Activated T-cell treated with anti-CD3 and anti-CD28 coated beads, Interleukin-2, amount 50 U/mL, for 1 hour (primary cell): ENCODE results near the gene MAN2A2.
"Not testable (repeated sequence)": the region's sequence is repeated elsewhere in the genome, so short reads cannot be mapped to it uniquely, and the experiment has no call there.

Source experiments
- DNase-seq: peaks from one replicate; pipeline ENCODE4 v3.0.0-alpha.2; 2020

MAN2A2 gene

DNA sequence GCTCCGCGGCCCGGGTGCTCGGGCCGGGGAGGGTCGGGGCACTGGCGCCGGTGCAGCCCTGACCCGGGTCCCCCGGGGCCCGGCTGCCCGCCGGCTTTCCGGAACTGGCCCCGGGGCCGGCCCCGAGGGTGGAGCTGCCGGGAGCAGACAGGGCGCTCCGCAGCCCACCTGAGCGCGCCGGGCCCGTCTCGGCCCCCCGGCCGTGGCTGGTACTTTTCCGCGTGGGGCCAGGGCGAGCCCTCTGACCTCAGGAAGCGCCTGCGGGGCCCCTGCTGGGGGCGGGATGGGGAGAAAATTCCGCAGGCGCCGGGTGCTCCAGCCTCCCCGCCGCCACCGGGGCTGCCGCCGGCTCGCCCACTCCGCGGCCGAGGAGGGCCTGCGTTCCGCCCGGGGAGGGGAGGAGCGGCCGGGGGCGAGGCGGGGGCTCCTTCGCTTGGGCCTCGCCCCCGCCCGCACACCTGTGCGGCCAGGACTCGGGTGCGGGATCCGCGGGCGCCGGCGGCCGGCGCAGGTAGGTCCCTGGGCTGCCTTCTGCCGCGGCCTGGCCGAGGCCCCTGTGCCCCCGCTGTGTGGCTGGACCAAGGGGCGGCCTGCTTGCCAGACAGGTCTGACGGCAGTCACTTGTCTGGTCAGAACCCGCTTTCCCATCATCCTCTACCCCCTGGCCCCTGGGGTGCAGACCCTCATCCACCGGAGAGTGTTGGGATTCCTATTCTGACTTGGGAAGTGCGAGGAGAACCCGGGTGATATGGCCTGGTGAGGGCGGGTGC, 31.2 kb upstream of the MAN2A2 start:
- DNase-seq: no peak

DNA sequence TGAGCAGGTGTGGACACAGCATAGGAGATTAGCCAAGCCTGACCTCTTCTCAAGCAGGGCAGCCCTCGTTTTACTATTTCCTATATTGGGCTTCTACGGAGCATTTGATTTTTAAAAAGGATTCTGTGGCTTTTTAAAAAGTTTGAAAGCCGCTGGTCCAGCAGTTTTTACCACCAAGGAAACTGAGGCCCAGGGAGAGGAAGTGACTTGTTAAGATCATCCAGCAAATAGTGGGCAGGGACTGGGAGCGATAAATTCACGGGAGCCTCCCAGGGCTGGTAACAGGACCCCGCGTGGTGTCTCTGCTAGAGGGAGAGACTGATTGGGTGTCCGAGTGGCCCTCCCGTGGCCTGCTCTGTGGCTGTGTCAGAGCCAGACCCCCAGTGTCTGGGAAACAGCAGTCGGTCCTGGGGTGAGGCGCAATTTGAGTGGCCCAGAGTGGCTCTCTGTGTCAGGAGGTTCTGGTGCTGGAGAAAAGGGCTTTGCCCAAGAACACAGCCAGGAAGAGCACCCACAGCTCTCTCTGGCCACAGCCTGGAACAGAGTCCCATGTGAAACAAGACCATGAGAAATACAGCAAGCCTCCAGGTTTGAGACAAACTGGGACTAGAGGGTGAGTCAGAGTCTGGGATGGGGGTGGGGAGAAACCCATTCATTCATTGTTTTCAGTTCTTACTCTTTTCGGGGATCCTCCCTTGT, 30.5 kb upstream of the MAN2A2 start:
- DNase-seq: no peak

DNA sequence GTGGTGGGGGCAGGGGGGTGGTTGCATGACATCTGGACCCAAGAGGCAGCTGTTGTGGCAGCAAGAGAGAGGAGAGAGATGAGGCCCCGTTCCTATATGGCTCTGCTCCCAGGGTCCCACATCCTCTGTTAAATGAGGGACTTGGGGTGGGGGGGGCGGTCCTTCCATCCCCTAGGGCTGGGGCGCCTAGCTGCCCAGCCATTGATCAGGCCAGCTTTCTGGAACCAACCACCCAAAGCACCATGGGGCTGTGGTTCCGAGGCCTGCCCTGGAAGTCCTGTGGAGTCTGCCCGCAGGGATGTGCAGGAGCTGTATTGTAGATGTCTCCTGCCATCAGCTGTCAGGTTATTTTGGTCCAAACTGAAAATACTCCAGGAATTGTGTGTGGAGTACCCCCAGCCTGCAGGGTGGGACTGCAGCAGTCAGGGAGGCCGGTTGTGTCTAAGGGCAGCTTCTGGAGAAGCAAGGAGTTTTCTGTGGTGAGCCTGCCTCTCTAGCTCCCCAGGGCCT, 29.6 kb upstream of the MAN2A2 start:
- DNase-seq: no peak

DNA sequence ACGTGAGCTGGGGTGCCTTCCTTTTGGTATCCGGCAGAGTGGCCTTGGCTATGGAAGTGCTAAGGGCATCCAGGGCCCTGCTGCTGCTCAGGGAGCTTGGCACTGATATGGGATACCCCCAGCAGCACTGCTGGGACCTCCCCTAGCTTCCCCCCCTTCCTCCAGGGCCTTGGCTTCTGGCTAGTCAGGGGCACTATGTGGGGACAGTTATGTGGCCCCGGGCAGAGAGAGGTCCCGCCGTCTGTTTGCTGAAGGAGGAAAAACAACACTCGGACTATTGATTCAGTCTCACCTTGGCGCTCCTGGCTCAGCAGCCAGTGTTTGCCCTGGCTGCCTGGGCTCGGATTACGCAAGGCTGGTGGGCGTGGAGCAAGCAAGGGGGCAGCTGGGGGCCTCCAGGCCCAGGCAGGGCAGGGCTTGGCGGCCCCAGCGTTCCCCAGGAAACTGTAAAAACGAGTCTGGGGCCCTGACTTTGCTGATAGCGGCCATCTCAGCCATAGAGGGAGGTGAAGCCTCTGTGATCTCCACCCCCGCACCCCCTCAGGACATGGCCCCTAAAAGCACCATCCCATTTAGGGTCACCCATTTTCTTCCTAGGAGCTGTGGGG, 29.0 kb upstream of the MAN2A2 start:
- no peak for DNase-seq

DNA sequence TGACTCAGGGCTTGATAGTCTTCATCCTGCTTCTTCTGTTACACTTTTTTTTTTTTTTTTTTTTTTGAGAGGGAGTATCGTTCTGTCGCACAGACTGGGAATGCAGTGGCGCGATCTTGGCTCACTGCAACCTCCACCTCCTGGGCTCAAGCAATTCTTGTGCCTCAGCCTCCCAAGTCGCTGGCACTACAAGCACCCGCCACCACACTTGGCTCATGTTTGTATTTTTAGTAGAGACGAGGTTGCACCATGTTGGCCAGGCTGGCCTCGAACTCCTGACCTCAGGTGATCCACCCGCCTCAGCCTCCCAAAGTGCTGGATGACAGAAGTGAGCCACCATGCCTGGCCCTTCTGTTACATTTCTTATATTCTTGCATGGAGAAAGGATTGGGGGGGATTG, 28.1 kb upstream of the MAN2A2 start:
- DNase-seq: not testable (repeated sequence)

DNA sequence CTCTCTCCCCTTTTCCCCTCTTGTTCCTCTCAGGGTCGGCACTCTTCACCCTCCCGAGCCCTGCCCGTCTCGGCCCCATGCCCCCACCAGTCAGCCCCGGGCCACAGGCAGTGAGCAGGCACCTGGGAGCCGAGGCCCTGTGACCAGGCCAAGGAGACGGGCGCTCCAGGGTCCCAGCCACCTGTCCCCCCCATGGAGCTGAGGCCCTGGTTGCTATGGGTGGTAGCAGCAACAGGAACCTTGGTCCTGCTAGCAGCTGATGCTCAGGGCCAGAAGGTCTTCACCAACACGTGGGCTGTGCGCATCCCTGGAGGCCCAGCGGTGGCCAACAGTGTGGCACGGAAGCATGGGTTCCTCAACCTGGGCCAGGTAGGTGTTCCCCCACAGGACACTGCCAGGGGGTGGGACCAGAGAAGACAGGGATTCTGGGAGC, 27.5 kb upstream of the MAN2A2 start:
- DNase-seq: no peak

DNA sequence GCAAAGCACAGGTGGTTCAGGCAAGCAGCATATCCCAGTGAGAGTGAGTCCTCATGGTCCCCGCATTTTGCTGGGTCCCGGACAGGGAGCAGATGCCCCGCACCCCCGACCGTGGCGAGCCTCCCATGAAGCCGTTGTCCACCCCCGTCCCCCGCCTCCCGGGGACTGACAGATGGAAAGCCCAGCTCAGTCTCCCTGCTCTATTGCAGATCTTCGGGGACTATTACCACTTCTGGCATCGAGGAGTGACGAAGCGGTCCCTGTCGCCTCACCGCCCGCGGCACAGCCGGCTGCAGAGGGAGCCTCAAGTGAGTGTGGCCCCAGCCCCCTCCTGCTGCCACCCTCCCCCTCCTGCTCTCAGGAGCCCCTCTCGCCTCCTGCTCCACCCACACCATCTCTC, 27.1 kb upstream of the MAN2A2 start:
- DNase-seq: no peak

DNA sequence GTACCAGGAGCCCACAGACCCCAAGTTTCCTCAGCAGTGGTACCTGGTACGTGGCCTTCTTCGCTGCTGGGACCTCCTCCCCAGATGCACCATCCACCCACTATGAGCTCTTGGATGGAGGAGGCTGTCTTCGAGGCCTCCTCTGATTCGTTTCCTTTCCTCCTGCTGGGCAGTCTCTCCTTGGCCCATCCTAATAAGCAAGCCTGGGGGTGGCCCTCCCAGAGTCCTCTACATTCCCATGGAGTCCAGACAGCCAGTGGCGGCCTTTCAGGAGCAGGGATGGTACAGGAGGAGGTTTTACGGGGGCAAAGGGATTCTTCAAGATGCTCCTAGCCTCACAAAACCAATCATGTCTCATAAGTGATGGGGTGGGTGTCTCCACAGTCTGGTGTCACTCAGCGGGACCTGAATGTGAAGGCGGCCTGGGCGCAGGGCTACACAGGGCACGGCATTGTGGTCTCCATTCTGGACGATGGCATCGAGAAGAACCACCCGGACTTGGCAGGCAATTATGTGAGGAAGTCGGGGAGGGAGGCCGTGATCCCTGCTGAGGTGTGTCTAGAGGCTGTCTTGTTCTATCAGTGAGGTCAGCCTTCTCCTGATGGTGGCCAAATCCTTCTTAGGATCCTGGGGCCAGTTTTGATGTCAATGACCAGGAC, 26.5 kb upstream of the MAN2A2 start:
- DNase-seq: no peak

DNA sequence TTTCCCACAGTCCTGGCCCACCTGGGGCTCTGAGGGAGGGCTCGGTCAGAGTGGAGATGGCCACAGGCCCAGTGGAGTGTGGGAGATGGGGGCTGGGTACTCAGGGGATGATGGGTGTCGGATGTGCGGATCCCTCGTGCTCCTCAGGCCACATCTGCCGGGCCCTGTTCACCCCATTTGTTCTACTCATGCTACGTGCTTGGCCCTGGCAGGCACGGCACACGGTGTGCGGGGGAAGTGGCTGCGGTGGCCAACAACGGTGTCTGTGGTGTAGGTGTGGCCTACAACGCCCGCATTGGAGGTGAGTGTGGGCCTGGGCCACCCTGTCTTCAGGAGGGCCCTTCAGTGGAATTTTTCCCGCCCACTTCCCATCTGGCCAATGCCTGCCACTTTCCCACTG, 25.8 kb upstream of the MAN2A2 start:
- DNase-seq: no peak

DNA sequence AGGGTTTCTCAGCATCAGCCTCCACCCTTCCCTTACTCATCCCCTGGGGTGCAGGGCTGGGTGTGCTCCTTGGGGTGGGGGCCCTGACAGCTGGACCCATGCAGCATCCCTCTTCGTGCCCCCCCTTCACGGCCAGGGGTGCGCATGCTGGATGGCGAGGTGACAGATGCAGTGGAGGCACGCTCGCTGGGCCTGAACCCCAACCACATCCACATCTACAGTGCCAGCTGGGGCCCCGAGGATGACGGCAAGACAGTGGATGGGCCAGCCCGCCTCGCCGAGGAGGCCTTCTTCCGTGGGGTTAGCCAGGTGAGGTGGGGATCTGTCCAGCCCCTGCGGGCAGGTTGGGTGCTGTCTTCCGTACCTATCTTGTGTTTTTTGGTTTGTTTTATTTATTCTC, 25.1 kb upstream of the MAN2A2 start:
- no peak for DNase-seq

DNA sequence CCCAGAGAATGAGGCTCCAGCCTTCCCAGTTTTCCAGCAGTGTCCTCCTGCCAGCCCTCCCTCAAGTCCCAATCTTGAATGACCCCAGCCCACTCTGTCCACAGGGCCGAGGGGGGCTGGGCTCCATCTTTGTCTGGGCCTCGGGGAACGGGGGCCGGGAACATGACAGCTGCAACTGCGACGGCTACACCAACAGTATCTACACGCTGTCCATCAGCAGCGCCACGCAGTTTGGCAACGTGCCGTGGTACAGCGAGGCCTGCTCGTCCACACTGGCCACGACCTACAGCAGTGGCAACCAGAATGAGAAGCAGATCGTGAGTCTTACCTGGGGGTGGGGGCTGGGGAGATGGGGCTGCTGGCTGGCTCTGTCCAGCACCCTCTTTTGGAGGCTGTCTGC, 24.4 kb upstream of the MAN2A2 start:
- DNase-seq: no peak

DNA sequence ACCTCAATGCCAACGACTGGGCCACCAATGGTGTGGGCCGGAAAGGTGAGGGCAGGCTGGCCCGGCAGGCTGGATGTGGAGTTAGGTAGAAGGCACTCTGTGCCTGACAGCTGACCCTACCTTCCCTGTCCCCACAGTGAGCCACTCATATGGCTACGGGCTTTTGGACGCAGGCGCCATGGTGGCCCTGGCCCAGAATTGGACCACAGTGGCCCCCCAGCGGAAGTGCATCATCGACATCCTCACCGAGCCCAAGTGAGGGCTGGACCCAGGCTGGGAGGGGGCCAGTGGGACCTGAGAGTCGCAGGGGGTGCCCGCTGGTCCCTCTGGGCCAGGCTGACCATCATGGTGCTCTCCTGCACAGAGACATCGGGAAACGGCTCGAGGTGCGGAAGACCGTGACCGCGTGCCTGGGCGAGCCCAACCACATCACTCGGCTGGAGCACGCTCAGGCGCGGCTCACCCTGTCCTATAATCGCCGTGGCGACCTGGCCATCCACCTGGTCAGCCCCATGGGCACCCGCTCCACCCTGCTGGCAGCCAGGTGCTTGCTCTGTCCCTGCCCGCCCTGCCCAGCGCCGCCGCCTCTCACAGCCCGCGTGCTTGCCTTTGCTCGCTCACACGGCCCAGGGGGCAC, 23.3 kb upstream of the MAN2A2 start:
- no peak for DNase-seq

DNA sequence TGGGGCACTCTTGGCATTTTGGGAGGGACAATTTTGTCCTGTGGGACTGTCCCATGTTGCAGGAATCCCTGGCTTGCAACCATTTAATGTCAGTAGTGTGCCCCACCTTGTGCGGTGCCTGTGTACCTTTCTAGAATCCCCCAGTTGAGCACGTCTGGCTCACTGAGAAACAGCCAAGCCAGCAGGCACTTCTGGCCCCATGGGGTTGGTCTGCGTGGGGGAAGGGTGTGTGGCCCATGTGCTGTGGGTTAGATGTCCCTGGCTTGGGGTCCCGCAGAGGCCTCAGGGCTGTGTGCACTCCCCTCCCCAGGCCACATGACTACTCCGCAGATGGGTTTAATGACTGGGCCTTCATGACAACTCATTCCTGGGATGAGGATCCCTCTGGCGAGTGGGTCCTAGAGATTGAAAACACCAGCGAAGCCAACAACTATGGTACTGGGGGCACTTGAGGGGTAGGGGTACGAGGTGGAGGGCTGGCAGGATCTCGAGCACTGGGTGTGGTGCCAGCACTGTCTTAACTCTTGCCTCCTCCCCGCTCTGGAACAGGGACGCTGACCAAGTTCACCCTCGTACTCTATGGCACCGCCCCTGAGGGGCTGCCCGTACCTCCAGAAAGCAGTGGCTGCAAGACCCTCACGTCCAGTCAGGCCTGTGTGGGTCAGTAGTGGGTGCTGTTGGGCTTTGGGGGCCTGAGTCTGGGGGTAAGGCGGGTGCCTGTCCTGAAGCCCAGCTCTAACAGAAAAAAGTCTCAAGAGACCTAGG, 22.5 kb upstream of the MAN2A2 start:
- DNase-seq: no peak

DNA sequence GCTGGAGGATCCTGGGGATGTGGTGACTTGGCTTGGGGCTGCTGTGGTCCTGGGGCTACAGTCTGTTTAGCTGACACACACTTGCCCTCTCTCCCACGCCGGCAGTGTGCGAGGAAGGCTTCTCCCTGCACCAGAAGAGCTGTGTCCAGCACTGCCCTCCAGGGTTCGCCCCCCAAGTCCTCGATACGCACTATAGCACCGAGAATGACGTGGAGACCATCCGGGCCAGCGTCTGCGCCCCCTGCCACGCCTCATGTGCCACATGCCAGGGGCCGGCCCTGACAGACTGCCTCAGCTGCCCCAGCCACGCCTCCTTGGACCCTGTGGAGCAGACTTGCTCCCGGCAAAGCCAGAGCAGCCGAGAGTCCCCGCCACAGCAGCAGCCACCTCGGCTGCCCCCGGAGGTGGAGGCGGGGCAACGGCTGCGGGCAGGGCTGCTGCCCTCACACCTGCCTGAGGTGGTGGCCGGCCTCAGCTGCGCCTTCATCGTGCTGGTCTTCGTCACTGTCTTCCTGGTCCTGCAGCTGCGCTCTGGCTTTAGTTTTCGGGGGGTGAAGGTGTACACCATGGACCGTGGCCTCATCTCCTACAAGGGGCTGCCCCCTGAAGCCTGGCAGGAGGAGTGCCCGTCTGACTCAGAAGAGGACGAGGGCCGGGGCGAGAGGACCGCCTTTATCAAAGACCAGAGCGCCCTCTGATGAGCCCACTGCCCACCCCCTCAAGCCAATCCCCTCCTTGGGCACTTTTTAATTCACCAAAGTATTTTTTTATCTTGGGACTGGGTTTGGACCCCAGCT, 21.7 kb upstream of the MAN2A2 start:
- no peak for DNase-seq

DNA sequence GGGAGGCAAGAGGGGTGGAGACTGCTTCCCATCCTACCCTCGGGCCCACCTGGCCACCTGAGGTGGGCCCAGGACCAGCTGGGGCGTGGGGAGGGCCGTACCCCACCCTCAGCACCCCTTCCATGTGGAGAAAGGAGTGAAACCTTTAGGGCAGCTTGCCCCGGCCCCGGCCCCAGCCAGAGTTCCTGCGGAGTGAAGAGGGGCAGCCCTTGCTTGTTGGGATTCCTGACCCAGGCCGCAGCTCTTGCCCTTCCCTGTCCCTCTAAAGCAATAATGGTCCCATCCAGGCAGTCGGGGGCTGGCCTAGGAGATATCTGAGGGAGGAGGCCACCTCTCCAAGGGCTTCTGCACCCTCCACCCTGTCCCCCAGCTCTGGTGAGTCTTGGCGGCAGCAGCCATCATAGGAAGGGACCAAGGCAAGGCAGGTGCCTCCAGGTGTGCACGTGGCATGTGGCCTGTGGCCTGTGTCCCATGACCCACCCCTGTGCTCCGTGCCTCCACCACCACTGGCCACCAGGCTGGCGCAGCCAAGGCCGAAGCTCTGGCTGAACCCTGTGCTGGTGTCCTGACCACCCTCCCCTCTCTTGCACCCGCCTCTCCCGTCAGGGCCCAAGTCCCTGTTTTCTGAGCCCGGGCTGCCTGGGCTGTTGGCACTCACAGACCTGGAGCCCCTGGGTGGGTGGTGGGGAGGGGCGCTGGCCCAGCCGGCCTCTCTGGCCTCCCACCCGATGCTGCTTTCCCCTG, 21.0 kb upstream of the MAN2A2 start:
- no peak for DNase-seq

DNA sequence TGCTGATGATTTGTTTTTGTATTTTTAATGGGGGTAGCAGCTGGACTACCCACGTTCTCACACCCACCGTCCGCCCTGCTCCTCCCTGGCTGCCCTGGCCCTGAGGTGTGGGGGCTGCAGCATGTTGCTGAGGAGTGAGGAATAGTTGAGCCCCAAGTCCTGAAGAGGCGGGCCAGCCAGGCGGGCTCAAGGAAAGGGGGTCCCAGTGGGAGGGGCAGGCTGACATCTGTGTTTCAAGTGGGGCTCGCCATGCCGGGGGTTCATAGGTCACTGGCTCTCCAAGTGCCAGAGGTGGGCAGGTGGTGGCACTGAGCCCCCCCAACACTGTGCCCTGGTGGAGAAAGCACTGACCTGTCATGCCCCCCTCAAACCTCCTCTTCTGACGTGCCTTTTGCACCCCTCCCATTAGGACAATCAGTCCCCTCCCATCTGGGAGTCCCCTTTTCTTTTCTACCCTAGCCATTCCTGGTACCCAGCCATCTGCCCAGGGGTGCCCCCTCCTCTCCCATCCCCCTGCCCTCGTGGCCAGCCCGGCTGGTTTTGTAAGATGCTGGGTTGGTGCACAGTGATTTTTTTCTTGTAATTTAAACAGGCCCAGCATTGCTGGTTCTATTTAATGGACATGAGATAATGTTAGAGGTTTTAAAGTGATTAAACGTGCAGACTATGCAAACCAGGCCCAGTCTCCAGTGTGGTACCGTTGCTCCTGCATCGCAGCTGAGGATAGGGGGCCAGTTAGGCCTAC, 20.1 kb upstream of the MAN2A2 start:
- DNase-seq: no peak

DNA sequence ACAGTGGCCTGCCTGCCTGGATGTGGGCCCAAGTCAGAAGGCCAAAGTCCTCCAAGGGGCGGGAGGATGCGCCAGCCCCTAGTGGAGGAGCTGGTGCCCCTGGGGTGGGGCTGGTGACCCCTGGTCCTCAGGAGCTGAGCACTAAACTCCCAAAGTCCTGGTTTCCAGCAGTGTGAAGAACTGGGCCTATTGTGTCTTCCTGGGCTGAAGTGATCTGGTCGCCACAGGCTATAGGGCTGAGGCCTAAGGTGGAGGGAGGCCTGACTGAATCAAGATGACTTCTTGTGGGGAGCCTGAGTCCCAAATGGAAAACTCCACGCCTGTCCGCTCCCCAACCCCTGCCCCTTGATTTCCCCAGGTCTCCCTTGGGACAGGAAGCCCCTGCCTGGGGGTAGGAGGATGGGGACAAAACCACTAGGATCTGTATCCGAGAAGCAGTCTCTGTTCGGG, 19.6 kb upstream of the MAN2A2 start:
- no peak for DNase-seq

DNA sequence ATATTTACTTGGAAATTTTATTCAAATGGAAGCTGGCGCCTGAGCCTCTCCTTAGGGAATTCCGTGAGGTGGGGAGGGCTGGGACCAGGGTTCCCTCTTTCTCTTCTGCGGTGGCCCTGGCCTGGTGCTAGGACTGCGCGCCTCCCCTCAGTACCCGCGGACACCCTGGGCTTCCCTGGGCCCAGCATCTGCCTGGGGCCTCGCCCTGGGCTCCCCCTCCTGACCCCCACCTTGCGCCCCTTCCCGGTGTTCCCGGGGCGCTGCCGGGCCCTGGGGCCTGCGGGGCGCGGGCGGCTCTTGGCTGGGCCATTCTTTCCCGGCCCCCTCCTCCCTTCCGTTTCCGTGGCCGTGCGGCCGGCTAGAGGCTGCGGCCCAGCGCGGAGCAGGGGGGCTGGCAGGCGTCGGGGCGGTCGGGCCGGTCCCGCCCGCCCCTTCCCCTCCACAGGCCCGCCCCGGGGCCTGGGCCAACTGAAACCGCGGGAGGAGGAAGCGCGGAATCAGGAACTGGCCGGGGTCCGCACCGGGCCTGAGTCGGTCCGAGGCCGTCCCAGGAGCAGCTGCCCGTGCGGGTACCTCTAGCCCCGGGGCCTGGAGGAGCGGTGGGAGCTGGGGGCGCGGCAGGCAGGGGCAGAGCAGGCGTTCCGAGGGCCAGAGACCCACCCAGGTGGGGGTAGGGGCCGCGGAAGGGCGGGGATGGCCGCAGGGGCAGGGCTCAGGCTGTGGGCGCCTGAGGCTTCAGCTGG, 19.0 kb upstream of the MAN2A2 start, which contains the start of gene FES:
FES (plus strand) TSS at position 529 of the 743 bp plus-strand sequence. CDS start 542 bp downstream, outside the sequence.
- no peak for DNase-seq
